NCI-H524 treated with DMSO at 0.1 percent for 48 hours (cell line): ENCODE results near the gene ATP6V1B1.

ENCODE experiments used
- DNase-seq: peaks from one replicate; lab custom pipeline; 2025; lab: John Stamatoyannopoulos, UW

The ATP6V1B1 gene

DNA sequence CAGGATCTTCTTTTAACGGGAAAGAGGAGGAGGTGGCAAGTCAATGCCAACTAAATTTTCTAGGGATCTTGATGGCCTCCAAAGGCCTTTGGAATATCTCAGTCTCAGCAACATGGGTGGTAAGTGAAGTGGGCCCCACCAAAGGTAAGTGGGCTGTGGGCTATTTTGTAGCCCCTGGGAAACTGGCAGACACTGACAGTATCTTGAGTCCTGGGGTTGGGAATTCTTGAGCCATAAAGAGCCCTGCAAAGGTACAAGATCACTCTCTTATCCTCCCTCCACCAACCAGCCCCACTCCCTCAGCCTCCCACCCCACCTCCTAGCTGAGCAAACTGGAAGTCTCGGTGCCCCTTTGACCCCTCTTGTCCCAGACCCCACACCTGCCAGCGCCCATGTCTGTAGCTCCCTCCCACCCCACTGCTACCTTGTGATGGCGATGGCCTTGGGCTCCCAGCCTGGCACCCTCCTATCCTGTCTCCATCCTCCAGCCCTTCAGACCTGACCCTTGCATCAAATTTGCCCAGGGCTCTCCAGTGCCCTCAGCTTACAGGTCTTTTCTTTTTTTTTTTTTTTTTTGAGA, 8.5 kb downstream of the ATP6V1B1 start:
- no peak for DNase-seq

DNA sequence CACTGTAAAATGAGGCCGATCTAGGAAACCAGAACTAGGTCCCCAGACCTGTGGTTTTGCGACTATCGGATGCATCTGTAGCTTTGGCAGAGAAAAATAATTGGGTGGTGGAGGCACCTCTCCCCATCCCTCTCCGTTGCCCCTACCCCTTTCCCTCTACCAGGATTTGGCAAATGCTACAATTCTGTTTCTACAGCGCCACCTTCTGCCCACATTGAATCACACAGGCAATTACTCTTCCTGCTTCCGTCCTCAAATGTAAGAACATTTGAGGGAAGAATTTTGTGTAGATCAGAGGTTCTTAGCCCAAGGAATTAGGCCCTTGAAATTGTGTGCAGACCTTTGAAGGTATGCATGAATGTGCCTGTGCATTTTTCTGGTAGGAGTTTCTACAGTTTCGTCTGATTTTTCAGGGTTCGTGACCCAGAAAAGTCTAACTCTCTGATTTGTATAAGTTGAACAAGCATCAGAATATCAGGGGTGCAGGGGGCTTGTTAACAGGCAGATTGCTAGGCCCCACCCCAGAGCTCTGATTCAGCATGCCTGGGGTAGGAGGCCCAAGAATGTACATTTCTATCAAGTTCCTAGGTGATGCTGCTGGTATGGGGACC, 11.2 kb downstream of the ATP6V1B1 start:
- no peak for DNase-seq

DNA sequence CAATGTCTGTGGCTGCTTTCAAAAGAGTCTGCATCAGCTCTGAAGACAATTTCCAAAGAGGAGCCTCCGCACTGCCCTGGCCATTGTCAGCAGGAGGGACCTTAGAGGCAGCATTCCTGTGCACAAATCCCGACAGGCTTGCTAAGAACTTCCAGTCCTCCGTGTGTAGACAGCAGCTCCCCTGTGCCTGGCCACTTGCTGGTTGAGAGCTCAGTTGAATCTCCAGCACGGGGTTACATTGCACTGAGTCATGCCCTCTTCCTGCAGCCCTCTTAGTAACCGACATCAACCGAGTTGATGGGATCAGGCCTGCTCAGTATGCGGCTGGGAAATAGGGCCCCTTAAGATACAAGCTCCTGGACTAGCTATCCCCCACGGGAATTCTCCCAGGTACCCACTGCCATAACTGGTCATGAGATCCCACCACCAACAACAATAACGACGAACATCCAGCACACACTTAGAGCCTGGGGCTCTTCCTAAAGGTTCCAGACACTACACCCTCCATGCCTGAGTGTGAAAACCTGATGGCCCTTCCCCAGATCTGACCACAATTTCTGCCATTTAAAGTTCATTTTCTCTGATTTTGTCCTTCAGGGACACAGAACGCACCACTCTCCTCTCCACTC, 12.0 kb downstream of the ATP6V1B1 start:
- DNase-seq, result no peak

DNA sequence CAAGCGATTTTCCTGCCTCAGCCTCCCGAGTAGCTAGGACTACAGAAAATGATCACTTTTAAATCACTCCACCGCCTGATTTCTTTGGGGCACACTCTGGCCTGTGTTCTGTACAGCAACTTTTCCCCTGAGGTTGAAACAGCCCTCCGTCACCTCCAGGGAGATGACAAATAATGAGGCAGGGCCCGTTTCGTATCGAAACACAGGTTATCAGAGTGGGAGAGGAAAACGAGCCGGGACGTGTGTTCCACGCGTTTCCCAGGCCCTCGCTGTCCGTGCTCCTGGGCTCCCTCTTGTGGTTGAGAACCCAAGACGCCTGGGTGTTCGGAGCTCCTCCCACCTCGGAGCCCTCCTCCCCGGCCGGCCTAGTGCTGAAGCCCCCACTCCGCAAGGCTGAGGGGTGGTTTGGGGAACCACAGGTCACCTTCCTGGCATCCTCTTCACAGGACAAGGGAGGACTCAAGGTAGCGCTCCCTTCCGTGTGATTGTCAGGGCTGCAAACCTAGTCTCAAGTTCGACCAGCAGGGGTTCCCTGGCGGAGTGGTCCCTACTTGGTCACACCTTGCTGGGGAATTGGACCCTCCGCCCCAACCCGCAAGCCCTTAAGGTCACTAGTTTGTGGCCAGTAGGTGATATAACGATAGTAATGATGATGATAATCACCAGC, 12.8 kb downstream of the ATP6V1B1 start:
- DNase-seq, result no peak

- DNase-seq, result no peak
These were observed 13.4 kb downstream of the ATP6V1B1 start for GRCh38 chr2:70949086-70949485.

DNA sequence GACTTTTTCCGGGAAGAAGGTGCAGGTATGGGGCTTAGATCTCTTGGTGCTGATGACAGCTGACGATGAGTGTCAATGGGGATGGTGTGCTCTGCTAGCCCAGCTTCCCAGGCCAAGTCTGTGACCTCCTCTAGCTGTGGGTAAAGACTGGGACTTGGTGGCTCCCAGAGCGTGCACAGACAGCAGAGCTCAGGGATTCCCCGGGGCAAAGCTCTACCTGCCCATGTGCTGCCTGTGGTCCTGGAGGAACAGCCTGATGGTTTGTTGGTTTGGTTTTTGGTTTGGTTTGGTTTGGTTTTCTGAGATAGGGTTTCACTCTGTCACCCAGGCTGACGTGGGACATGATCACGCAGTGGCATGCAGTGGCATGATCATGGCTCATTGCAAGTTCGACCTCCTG, 19.2 kb downstream of the ATP6V1B1 start:
- DNase-seq, result no peak

- DNase-seq, result no peak
These were observed 20.4 kb downstream of the ATP6V1B1 start for GRCh38 chr2:70956141-70956540.

DNA sequence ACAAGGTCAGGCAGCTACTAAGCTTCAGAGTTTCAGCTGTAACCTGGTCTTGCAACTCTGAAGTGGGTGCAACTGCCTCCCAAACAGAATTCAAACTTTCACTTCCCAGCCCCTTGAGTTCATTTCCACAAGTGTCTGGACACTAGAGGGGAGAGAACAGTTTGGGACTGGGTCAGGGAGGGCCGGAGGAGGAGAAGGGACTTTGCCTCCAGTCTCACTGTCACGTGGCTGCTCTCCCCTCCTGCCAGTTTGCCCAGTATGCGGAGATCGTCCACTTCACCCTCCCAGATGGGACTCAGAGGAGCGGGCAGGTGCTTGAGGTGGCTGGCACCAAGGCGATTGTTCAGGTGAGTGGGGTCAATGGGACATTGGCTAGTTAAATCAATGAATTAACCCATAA, 22.1 kb downstream of the ATP6V1B1 start:
- no peak for DNase-seq

- no peak for DNase-seq
These were observed 23.1 kb downstream of the ATP6V1B1 start for GRCh38 chr2:70958759-70959158.

DNA sequence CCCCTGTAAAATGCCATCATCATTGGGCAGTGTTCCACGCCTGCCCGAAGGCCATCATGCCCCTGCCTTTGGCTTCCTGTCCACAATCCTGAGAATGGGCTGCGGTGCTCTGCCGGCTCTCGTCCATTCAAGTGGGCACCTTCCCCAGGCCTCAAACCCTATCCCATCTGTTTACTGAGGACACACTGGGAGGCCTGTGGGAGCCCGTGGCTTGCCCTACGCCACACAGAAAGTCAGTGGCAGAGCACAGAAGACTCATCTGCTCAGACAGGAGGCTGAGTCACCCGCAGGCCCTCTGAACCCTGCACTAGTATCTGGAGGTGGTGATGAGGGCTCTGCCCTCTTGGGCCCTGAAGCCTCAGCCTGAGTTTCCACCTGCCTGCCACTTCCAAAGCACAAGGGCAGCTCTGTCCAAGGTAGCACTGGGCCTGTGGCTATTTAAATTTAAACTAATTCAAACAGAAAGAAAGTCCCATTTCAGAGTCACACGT, 23.6 kb downstream of the ATP6V1B1 start:
- no peak for DNase-seq

- no peak for DNase-seq
These were observed 24.4 kb downstream of the ATP6V1B1 start for GRCh38 chr2:70959851-70960832.

GRCh38 chr2:70960833-70961647, 25.3 kb downstream of the ATP6V1B1 start:
- DNase-seq, result no peak

DNA sequence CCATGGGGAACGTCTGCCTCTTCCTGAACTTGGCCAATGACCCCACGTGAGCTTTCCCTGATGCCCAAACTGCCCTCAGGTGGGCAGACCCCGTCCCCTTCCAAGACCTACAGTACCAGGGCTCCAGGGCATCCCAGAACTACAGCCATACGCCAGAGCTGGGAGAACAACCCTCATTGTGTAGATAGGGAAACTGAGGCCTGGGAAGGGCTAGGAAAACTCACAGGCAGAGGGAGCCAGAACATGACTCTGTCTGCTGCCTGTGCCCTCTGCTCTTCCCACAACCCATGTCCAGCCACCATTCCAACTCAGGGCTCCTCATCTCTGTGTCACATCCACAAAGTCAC, 25.9 kb downstream of the ATP6V1B1 start:
- no peak for DNase-seq

GRCh38 chr2:70962211-70962884, 26.6 kb downstream of the ATP6V1B1 start:
- DNase-seq, result no peak

DNA sequence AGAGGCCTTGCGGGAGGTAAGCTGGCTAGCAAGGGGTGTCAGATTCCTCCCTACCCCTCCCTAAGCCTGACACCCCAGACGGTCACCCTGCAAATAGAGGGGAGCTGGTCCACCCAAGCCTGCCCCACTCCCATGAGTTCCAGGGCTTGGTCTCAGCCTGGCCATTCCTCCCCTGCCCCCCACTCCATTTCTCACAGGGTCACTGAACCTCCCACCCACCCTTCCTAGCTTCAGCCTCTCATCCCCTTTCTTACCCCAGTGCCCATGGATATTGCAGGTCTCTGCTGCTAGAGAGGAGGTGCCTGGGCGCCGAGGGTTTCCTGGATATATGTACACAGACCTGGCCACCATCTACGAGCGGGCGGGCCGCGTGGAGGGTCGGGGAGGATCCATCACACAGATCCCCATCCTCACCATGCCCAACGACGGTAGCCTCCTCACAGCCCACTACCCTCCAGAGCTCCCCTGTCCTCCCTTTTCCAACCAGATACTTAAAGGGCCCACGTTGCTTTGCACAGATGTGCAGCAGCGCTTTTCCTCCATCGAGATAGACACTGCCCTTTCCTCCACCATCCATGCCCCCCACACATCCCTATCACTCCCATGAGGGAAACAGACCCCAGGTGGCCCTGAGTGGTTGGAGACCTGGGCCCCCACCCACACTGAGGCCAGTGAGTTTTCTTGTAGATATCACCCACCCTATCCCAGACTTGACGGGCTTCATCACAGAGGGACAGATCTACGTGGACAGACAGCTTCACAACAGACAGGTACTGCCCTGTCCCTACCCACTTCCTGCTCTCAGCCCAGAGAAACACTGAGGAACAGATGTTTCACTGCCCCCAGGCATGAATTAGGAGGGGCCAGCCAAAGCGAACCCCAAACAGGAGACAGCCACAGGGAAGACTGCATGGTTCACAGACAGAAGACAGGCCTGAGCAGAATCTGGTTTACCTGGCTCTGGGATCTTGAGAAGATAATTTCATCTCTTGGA, 27.5 kb downstream of the ATP6V1B1 start:
- no peak for DNase-seq

DNA sequence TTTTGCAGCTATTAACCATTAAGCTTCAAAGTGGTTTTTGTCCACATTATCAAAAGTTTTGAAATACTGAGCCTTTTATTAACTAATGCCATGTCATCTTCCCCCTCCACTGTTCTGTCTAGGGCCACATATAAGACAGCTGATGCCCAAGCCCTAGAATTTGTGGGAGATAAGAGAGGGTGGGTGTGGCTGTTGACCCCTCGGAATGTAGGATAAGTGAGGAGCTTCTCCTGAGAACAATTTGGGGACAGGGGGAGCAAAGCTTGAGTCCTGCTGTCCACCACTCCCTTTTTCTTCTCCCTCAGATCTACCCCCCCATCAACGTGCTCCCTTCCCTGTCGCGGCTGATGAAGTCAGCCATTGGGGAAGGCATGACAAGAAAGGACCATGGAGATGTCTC, 28.4 kb downstream of the ATP6V1B1 start:
- DNase-seq, result no peak

DNA sequence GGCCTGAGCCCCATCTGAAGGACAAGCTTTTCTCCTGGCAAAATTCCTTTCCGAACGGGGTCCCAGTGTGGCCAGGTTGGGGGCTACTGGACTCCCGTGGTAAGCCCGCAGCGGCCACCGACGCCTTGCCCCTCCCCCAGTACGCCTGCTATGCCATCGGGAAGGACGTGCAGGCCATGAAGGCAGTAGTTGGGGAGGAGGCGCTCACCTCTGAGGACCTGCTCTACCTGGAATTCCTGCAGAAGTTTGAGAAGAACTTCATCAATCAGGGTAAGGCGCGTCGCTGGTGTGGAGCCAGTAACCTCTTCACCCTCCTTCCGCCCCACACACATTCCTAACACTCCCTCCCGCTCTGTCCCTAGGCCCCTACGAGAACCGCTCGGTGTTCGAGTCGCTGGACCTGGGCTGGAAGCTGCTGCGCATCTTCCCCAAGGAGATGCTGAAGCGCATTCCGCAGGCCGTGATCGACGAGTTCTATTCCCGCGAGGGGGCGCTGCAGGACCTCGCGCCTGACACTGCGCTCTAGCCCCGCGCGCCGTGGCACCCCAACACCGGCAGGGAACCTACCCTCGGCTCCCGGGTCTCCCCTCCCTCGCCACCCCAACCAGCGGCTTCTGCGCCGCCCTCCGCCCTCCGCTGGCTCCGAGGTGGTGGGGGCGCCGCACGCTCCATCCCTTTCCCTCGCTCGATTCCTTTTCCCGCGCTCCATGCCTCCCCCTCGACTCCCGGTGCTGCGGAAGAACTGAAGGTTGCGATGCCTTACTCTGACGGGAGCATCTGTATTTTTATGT, 29.1 kb downstream of the ATP6V1B1 start:
- no peak for DNase-seq

DNA sequence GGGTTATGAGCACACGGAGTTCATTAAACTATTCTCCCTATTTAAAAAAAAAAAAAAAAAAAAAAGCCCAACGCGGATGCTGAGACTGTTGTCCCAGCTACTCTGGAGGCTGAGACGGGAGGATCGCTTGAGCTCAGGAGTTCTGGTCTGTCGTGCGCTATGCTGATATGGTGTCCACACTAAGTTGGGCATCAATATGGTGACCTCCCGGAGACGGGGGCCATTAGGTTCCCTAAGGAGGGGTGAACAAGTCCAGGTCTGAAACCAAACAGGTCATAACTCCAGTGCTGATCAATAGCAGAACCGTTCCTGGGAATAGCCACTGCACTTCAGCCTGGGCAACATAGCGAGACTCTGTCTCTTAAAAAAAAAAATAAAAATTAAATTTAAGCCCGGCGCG, 29.8 kb downstream of the ATP6V1B1 start:
- DNase-seq, result no peak
